ENCODE measurements around the gene KLHDC8B. TPM values are rescaled to one million over a fixed set of nuclear protein-coding genes. Genes with fewer than 3 reads are reported as not detected.

The KLHDC8B gene
- total and polyA plus RNA-seq, 9 of the 15 experiments (the other 6 are each of a cell fraction or from before 2014, with no cell fraction given): 6.9 to 34.8 (median 25.2) TPM

- Histone ChIP-seq H3K4me3 (no peak overlapping the region), H3K9me1 (ENCODE audit: control insufficient read depth, insufficient read depth, low read length) (no peaks in the 10 kb centered on the region), H3K4me2 (ENCODE audit: insufficient read depth, low read length) (no peak overlapping the region), H3K27ac (ENCODE audit: extremely low read depth, low read depth, low read length) (no peak overlapping the region), H3K36me3 (ENCODE audit: control insufficient read depth, insufficient read depth, low read length) (peaks cover 15% of the 10 kb centered on the region; the same call in 2 of the 3 replicates), H4K20me1 (replicated peaks; ENCODE audit: control insufficient read depth, insufficient read depth, low read length) (no peaks in the 10 kb centered on the region), H3K9ac (ENCODE audit: insufficient read depth in 1 of 2, low read depth in 2 of 2, low read length in 2 of 2) (peak overlapping the region in 1 of 2 experiments; percentile 64; a peak in 1 of 4 replicates), H3K27me3 (ENCODE audit: control insufficient read depth in 2 of 2, insufficient read depth in 2 of 2, low read length in 2 of 2) (no peaks in the 10 kb centered on the region), H2AFZ (ENCODE audit: low read depth, low read length) (no peak overlapping the region), H3K9me3 (replicated peaks; ENCODE audit: control insufficient read depth, insufficient read depth, low read depth, low read length) (no peaks in the 10 kb centered on the region), H3K79me2 (ENCODE audit: control insufficient read depth, insufficient read depth, low read length) (peaks cover 20% of the 10 kb centered on the region), H3K4me1 (replicated peaks in 1 of 2; ENCODE audit: control insufficient read depth in 2 of 2, insufficient read depth in 2 of 2, low read length in 2 of 2) (peaks cover 9 to 39% of the 10 kb centered on the region in 2 experiments; a peak in 4 of 5 replicates)
- 81% methylated on average over 13 of the region's 17 CpGs for WGBS (ENCODE audit: insufficient coverage, low coverage, missing lambda C conversion rate)
- ATAC-seq: no peak
- intact Hi-C loops (cut with micrococcal nuclease) (no loop called here), in situ Hi-C loops (cut with MboI) (no loop called here)
- TF ChIP-seq ZNF668 (CRISPR knock-in tag; IDR thresholded peaks at IDR 0.05) (no peak), STAT5A (IDR thresholded peaks at IDR 0.05; ENCODE audit: borderline replicate concordance, low read length) (no peak), TAF15 (IDR thresholded peaks at IDR 0.05; ENCODE audit: low read depth, low read length) (no peak)
- ChIA-PET POLR2A (interaction anchor here (0.5 to 2.1 kb wide), 3 partner anchors 9 to 78 kb away, joined by 3 to 5 read pairs (median 3); partner anchors contain the start of gene LAMB2), CTCF (ENCODE audit: low intra/inter-chr PET ratio) (no interaction called here)
- DNase-seq (ENCODE audit: extremely low read depth in 1 of 4, low spot score in 3 of 4): no peak
- BruUV-seq (replicated peaks): no TSS peak
- FAIRE-seq: no peak
These were observed 48.4 kb upstream of the KLHDC8B start for GRCh38 chr3:49122886-49123545.

- ATAC-seq (no peak), FAIRE-seq (no peak), DNase-seq (ENCODE audit: extremely low read depth in 1 of 4, low spot score in 3 of 4) (no peak)
- Histone ChIP-seq H3K79me2 (ENCODE audit: control insufficient read depth, insufficient read depth, low read length) (peaks cover 19% of the 10 kb centered on the region), H3K27ac (ENCODE audit: extremely low read depth, low read depth, low read length) (no peak overlapping the region), H3K36me3 (ENCODE audit: control insufficient read depth, insufficient read depth, low read length) (peaks cover 11% of the 10 kb centered on the region; the same call in 2 of the 3 replicates), H3K27me3 (ENCODE audit: control insufficient read depth in 2 of 2, insufficient read depth in 2 of 2, low read length in 2 of 2) (no peaks in the 10 kb centered on the region), H2AFZ (ENCODE audit: low read depth, low read length) (no peak overlapping the region), H3K9ac (ENCODE audit: insufficient read depth in 1 of 2, low read depth in 2 of 2, low read length in 2 of 2) (0 out of 4 replicates have a peak overlapping the region, but pooled peaks of 1 of the 2 experiments have one; percentile 9), H3K4me3 (no peak overlapping the region), H3K9me3 (replicated peaks; ENCODE audit: control insufficient read depth, insufficient read depth, low read depth, low read length) (no peaks in the 10 kb centered on the region), H4K20me1 (replicated peaks; ENCODE audit: control insufficient read depth, insufficient read depth, low read length) (no peaks in the 10 kb centered on the region), H3K4me2 (ENCODE audit: insufficient read depth, low read length) (no peak overlapping the region), H3K9me1 (ENCODE audit: control insufficient read depth, insufficient read depth, low read length) (no peaks in the 10 kb centered on the region), H3K4me1 (replicated peaks in 1 of 2; ENCODE audit: control insufficient read depth in 2 of 2, insufficient read depth in 2 of 2, low read length in 2 of 2) (peaks cover 9 to 39% of the 10 kb centered on the region in 2 experiments; a peak in 4 of 5 replicates)
- WGBS (ENCODE audit: insufficient coverage, low coverage, missing lambda C conversion rate): 52% methylated on average over 10 of the region's 17 CpGs
- no TSS peak for BruUV-seq (replicated peaks)
- ChIA-PET CTCF (ENCODE audit: low intra/inter-chr PET ratio) (no interaction called here), POLR2A (interaction anchor here (0.5 to 2.1 kb wide), 3 partner anchors 9 to 78 kb away, joined by 3 to 5 read pairs (median 3); partner anchors contain the start of gene LAMB2)
- intact Hi-C loops (cut with micrococcal nuclease) (no loop called here), in situ Hi-C loops (cut with MboI) (no loop called here)
- TF ChIP-seq TCF7 (IDR thresholded peaks at IDR 0.05; ENCODE audit: borderline replicate concordance) (no peak), RNF2 (IDR thresholded peaks at IDR 0.05) (no peak), XRCC4 (IDR thresholded peaks at IDR 0.05; ENCODE audit: extremely low read depth, insufficient read depth, insufficient read length) (no peak), ZFP91 (CRISPR knock-in tag; IDR thresholded peaks at IDR 0.05) (no peak), EZH2 (IDR thresholded peaks at IDR 0.05; ENCODE audit: borderline replicate concordance, low read depth, low read length) (no peak), HSF4 (CRISPR knock-in tag; IDR thresholded peaks at IDR 0.05; ENCODE audit: borderline replicate concordance) (no peak), PHTF2 (CRISPR knock-in tag; IDR thresholded peaks at IDR 0.05) (no peak), JUNB (CRISPR knock-in tag; conservative IDR thresholded peaks at IDR 0.05) (no peak), BDP1 (IDR thresholded peaks at IDR 0.05; ENCODE audit: insufficient read depth, insufficient read length) (no peak), SP1 (CRISPR knock-in tag; IDR thresholded peaks at IDR 0.05) (no peak)
- TF ChIP-seq, protein P1, sequence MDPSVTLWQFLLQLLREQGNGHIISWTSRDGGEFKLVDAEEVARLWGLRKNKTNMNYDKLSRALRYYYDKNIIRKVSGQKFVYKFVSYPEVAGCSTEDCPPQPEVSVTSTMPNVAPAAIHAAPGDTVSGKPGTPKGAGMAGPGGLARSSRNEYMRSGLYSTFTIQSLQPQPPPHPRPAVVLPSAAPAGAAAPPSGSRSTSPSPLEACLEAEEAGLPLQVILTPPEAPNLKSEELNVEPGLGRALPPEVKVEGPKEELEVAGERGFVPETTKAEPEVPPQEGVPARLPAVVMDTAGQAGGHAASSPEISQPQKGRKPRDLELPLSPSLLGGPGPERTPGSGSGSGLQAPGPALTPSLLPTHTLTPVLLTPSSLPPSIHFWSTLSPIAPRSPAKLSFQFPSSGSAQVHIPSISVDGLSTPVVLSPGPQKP (CRISPR knock-in tag; IDR thresholded peaks at IDR 0.05): no peak
These were observed 47.7 kb upstream of the KLHDC8B start for GRCh38 chr3:49123687-49124086.

Measured in K562 (cell line).